ENCODE data around the gene DNMT3L. TPM values are rescaled to one million over a fixed set of nuclear protein-coding genes. Genes with fewer than 3 reads are reported as not detected.

The DNMT3L gene
- total RNA-seq, 1 donor from 2014 or later = not detected

- Histone ChIP-seq H2AFZ (ENCODE audit: low read depth, low read length) (no peak overlapping the region), H3K9me3 (ENCODE audit: insufficient read depth, low read depth, low read length) (no peaks in the 10 kb centered on the region), H4K20me1 (ENCODE audit: insufficient read depth, low read length) (peaks cover 64% of the 10 kb centered on the region), H3K4me1 (ENCODE audit: insufficient read depth, low read length) (peaks cover 3% of the 10 kb centered on the region), H3K79me2 (ENCODE audit: insufficient read depth, low read length) (peaks cover 25% of the 10 kb centered on the region), H3K4me2 (ENCODE audit: low read length) (no peak overlapping the region), H3K9ac (ENCODE audit: low read length) (no peak overlapping the region), H3K27me3 (ENCODE audit: insufficient read depth, low read length) (no peaks in the 10 kb centered on the region), H3K36me3 (ENCODE audit: insufficient read depth, low read length) (peaks cover 5% of the 10 kb centered on the region), H3K27ac (ENCODE audit: low read depth, low read length) (no peak overlapping the region), H3K4me3 (ENCODE audit: insufficient read depth, low read depth, low read length) (no peak overlapping the region)
- Mint-ChIP-seq H3K4me1 (ENCODE audit: low read depth, unreplicated experiment) (peaks cover 16% of the 10 kb centered on the region), H3K27me3 (ENCODE audit: low read depth, unreplicated experiment) (no peaks in the 10 kb centered on the region), H3K4me3 (ENCODE audit: unreplicated experiment) (no peak overlapping the region), H3K36me3 (ENCODE audit: low read depth, unreplicated experiment) (peaks cover 3% of the 10 kb centered on the region), H3K9me3 (ENCODE audit: unreplicated experiment) (no peaks in the 10 kb centered on the region), H3K27ac (ENCODE audit: unreplicated experiment) (no peak overlapping the region)
- FAIRE-seq (no peak), DNase-seq (ENCODE audit: low read depth) (peak; percentile 38)
- TF ChIP-seq EZH2 (IDR thresholded peaks at IDR 0.05; ENCODE audit: insufficient read depth, low read length) (no peak), CTCF (IDR thresholded peaks at IDR 0.05; ENCODE audit: insufficient read depth, low read depth, low read length) (no peak)
Measured at GRCh38 chr21:44306936-44307704, 45.4 kb upstream of the DNMT3L start.

- no peaks in the 10 kb centered on the region for H3K27me3 ChIP-seq (ENCODE audit: insufficient read depth, low read length)
- no peak overlapping the region for H3K4me3 ChIP-seq (ENCODE audit: insufficient read depth, low read depth, low read length)
- FAIRE-seq (no peak), DNase-seq (ENCODE audit: low read depth) (no peak)
- no peak overlapping the region for H3K27ac ChIP-seq (ENCODE audit: low read depth, low read length)
- H3K9me3 Mint-ChIP-seq (ENCODE audit: unreplicated experiment) = no peaks in the 10 kb centered on the region
- H3K9ac ChIP-seq (ENCODE audit: low read length) = no peak overlapping the region
- no peak overlapping the region for H3K4me2 ChIP-seq (ENCODE audit: low read length)
- peaks cover 72% of the 10 kb centered on the region for H4K20me1 ChIP-seq (ENCODE audit: insufficient read depth, low read length)
- no peak overlapping the region for H3K27ac Mint-ChIP-seq (ENCODE audit: unreplicated experiment)
- peaks cover 3% of the 10 kb centered on the region for H3K36me3 Mint-ChIP-seq (ENCODE audit: low read depth, unreplicated experiment)
- no peak for TF ChIP-seq EZH2 (IDR thresholded peaks at IDR 0.05; ENCODE audit: insufficient read depth, low read length)
- TF ChIP-seq CTCF (IDR thresholded peaks at IDR 0.05; ENCODE audit: insufficient read depth, low read depth, low read length) = no peak
- no peak overlapping the region for H3K4me3 Mint-ChIP-seq (ENCODE audit: unreplicated experiment)
- peaks cover 16% of the 10 kb centered on the region for H3K4me1 Mint-ChIP-seq (ENCODE audit: low read depth, unreplicated experiment)
- H2AFZ ChIP-seq (ENCODE audit: low read depth, low read length) = no peak overlapping the region
- H3K79me2 ChIP-seq (ENCODE audit: insufficient read depth, low read length) = peaks cover 39% of the 10 kb centered on the region
- H3K36me3 ChIP-seq (ENCODE audit: insufficient read depth, low read length) = no peaks in the 10 kb centered on the region
- H3K4me1 ChIP-seq (ENCODE audit: insufficient read depth, low read length) = peaks cover 8% of the 10 kb centered on the region
- H3K27me3 Mint-ChIP-seq (ENCODE audit: low read depth, unreplicated experiment) = no peaks in the 10 kb centered on the region
- H3K9me3 ChIP-seq (ENCODE audit: insufficient read depth, low read depth, low read length) = no peaks in the 10 kb centered on the region
Measured at GRCh38 chr21:44305691-44306090, 44.0 kb upstream of the DNMT3L start.

GRCh38 chr21:44304877-44305293 is 43.2 kb upstream of the DNMT3L start:
- no peak overlapping the region for H3K4me3 Mint-ChIP-seq (ENCODE audit: unreplicated experiment)
- Histone ChIP-seq H3K36me3 (ENCODE audit: insufficient read depth, low read length) (no peaks in the 10 kb centered on the region), H3K9ac (ENCODE audit: low read length) (peak overlapping the region; percentile 30), H3K4me3 (ENCODE audit: insufficient read depth, low read depth, low read length) (no peak overlapping the region), H4K20me1 (ENCODE audit: insufficient read depth, low read length) (peaks cover 72% of the 10 kb centered on the region), H3K9me3 (ENCODE audit: insufficient read depth, low read depth, low read length) (no peaks in the 10 kb centered on the region), H3K27ac (ENCODE audit: low read depth, low read length) (no peak overlapping the region), H3K27me3 (ENCODE audit: insufficient read depth, low read length) (no peaks in the 10 kb centered on the region), H3K4me1 (ENCODE audit: insufficient read depth, low read length) (peaks cover 10% of the 10 kb centered on the region), H2AFZ (ENCODE audit: low read depth, low read length) (no peak overlapping the region), H3K79me2 (ENCODE audit: insufficient read depth, low read length) (peaks cover 44% of the 10 kb centered on the region), H3K4me2 (ENCODE audit: low read length) (no peak overlapping the region)
- DNase-seq (ENCODE audit: low read depth) = peak; percentile 12
- TF ChIP-seq CTCF (IDR thresholded peaks at IDR 0.05; ENCODE audit: insufficient read depth, low read depth, low read length) = peak; percentile 41
- TF ChIP-seq EZH2 (IDR thresholded peaks at IDR 0.05; ENCODE audit: insufficient read depth, low read length) = no peak
- no peak for FAIRE-seq
- no peaks in the 10 kb centered on the region for H3K9me3 Mint-ChIP-seq (ENCODE audit: unreplicated experiment)
- peaks cover 3% of the 10 kb centered on the region for H3K36me3 Mint-ChIP-seq (ENCODE audit: low read depth, unreplicated experiment)
- peaks cover 16% of the 10 kb centered on the region for H3K4me1 Mint-ChIP-seq (ENCODE audit: low read depth, unreplicated experiment)
- H3K27ac Mint-ChIP-seq (ENCODE audit: unreplicated experiment) = no peak overlapping the region
- H3K27me3 Mint-ChIP-seq (ENCODE audit: low read depth, unreplicated experiment) = no peaks in the 10 kb centered on the region

All from astrocyte (in vitro differentiated cells and primary cell).